PC-9 (cell line): Measurements from ENCODE around the gene ZC3H11A. TPM values are rescaled to one million over a fixed set of nuclear protein-coding genes. Genes with fewer than 3 reads are reported as not detected.

ENCODE experiments used
- BruUV-seq: library from RNA; stranded (reverse); fragments of 400-500 nt; replicated peaks from 2 replicates; lab custom pipeline; 2021; lab: Mats Ljungman, UMichigan
- CTCF ChIA-PET: fragments of 300-600 bp; sonication (Branson Sonifier 250); formaldehyde crosslinking; loops from one replicate; lab custom pipeline; 2022; ENCODE audit warnings: antibody characterized with exemption; lab: Charles Lee
- POLR2A ChIA-PET: fragments of 300-600 bp; sonication (Branson Sonifier 250); formaldehyde crosslinking; loops from one replicate; lab custom pipeline; 2022; ENCODE audit warnings: antibody characterized with exemption; ENCODE audit not compliant: unreplicated experiment; lab: Charles Lee
- DNase-seq, 2 experiments: peaks; one replicate each; pipeline versions ENCODE4 v3.0.0 to v3.0.0-alpha.2; 2015 to 2022; ENCODE audit warnings: mixed read lengths in 1 of 2
- H2AFZ ChIP-seq: fragments of 200-600 bp; sonication (generic); 2 replicates; pipeline ENCODE4 v1.8.1; 2017; ENCODE audit warnings: antibody characterized with exemption
- H3F3A ChIP-seq: fragments of 200-600 bp; sonication (generic); 2 replicates; pipeline ENCODE4 v1.8.1; 2017; ENCODE audit warnings: antibody characterized with exemption, mild to moderate bottlenecking, low read depth; ENCODE audit not compliant: insufficient read depth
- H3K27ac ChIP-seq: fragments of 200-600 bp; sonication (generic); 2 replicates; pipeline ENCODE4 v1.6.1; 2016; ENCODE audit warnings: mixed run types
- H3K27me3 ChIP-seq: fragments of 200-600 bp; sonication (generic); 2 replicates; pipeline ENCODE4 v1.6.1; 2016; ENCODE audit warnings: low read depth, mixed run types; ENCODE audit not compliant: insufficient read depth
- H3K36me3 ChIP-seq: fragments of 200-600 bp; sonication (generic); 2 replicates; pipeline ENCODE4 v1.6.1; 2016; ENCODE audit warnings: low read depth, mixed run types
- H3K4me1 ChIP-seq: fragments of 200-600 bp; sonication (generic); replicated peaks from 2 replicates; pipeline ENCODE4 v1.6.1; 2016; ENCODE audit warnings: mixed run types; ENCODE audit not compliant: insufficient read depth
- H3K4me2 ChIP-seq: fragments of 200-600 bp; sonication (generic); 2 replicates; pipeline ENCODE4 v1.6.1; 2017; ENCODE audit warnings: mixed run types
- H3K4me3 ChIP-seq: fragments of 200-600 bp; sonication (generic); 2 replicates; pipeline ENCODE4 v1.6.1; 2016; ENCODE audit warnings: mixed run types
- H3K79me2 ChIP-seq: fragments of 200-600 bp; sonication (generic); 2 replicates; pipeline ENCODE4 v1.6.1; 2017; ENCODE audit warnings: low read depth, mixed run types
- H3K9me2 ChIP-seq: fragments of 200-600 bp; sonication (generic); 2 replicates; pipeline ENCODE4 v1.8.1; 2017; ENCODE audit warnings: mild to moderate bottlenecking; ENCODE audit not compliant: insufficient read depth
- H3K9me3 ChIP-seq: fragments of 200-600 bp; sonication (generic); 2 replicates; pipeline ENCODE4 v1.8.1; 2016; ENCODE audit warnings: low read depth; ENCODE audit not compliant: insufficient read depth
- H4K20me1 ChIP-seq: fragments of 200-600 bp; sonication (generic); 2 replicates; pipeline ENCODE4 v1.8.1; 2017; ENCODE audit not compliant: insufficient read depth
- EZH2 ChIP-seq: fragments of 200-600 bp; sonication (generic); IDR thresholded peaks from 2 replicates; pipeline ENCODE4 v1.8.0; 2017; ENCODE audit warnings: antibody characterized with exemption, low read depth
- intact Hi-C: fragments of 100-400 bp; cut with micrococcal nuclease; formaldehyde crosslinking; loops from one replicate; pipeline ENCODE4 v1.10.0; 2022; ENCODE audit not compliant: unreplicated experiment
- total RNA-seq: library from RNA; stranded (reverse); gene quantifications from 2 replicates; pipeline ENCODE4 v1.2.3, GENCODE V29; 2021
- TF ChIP-seq, protein P1 (sequence below): fragments of 200-600 bp; sonication (generic); conservative IDR thresholded peaks from 2 replicates; pipeline ENCODE4 v1.6.1; 2017; ENCODE audit warnings: mixed run types, antibody characterized with exemption, mild to moderate bottlenecking, moderate library complexity

The ZC3H11A gene
- total RNA-seq, 1 experiment from 2014 or later = 91.1 TPM

- Histone ChIP-seq H3K27ac (no peak overlapping the region), H2AFZ (no peak overlapping the region), H3K79me2 (no peaks in the 10 kb centered on the region), H3K27me3 (no peaks in the 10 kb centered on the region), H3K4me3 (no peak overlapping the region), H3K4me2 (no peak overlapping the region), H3K4me1 (peaks cover 8% of the 10 kb centered on the region), H3K9me3 (no peaks in the 10 kb centered on the region), H4K20me1 (no peaks in the 10 kb centered on the region), H3K36me3 (no peaks in the 10 kb centered on the region), H3F3A (0 out of 2 replicates have a peak, but pooled peaks cover 4% of the 10 kb centered on the region), H3K9me2 (no peaks in the 10 kb centered on the region)
- intact Hi-C loops = no loop called here
- TF ChIP-seq, protein P1, sequence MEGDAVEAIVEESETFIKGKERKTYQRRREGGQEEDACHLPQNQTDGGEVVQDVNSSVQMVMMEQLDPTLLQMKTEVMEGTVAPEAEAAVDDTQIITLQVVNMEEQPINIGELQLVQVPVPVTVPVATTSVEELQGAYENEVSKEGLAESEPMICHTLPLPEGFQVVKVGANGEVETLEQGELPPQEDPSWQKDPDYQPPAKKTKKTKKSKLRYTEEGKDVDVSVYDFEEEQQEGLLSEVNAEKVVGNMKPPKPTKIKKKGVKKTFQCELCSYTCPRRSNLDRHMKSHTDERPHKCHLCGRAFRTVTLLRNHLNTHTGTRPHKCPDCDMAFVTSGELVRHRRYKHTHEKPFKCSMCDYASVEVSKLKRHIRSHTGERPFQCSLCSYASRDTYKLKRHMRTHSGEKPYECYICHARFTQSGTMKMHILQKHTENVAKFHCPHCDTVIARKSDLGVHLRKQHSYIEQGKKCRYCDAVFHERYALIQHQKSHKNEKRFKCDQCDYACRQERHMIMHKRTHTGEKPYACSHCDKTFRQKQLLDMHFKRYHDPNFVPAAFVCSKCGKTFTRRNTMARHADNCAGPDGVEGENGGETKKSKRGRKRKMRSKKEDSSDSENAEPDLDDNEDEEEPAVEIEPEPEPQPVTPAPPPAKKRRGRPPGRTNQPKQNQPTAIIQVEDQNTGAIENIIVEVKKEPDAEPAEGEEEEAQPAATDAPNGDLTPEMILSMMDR = no peak
- TF ChIP-seq EZH2 = no peak
- no peak for DNase-seq
- no TSS peak for BruUV-seq
- ChIA-PET CTCF (no interaction called here), POLR2A (no interaction called here)
Observed at GRCh38 chr1:203768256-203768655, 27.2 kb upstream of the ZC3H11A start.

DNA sequence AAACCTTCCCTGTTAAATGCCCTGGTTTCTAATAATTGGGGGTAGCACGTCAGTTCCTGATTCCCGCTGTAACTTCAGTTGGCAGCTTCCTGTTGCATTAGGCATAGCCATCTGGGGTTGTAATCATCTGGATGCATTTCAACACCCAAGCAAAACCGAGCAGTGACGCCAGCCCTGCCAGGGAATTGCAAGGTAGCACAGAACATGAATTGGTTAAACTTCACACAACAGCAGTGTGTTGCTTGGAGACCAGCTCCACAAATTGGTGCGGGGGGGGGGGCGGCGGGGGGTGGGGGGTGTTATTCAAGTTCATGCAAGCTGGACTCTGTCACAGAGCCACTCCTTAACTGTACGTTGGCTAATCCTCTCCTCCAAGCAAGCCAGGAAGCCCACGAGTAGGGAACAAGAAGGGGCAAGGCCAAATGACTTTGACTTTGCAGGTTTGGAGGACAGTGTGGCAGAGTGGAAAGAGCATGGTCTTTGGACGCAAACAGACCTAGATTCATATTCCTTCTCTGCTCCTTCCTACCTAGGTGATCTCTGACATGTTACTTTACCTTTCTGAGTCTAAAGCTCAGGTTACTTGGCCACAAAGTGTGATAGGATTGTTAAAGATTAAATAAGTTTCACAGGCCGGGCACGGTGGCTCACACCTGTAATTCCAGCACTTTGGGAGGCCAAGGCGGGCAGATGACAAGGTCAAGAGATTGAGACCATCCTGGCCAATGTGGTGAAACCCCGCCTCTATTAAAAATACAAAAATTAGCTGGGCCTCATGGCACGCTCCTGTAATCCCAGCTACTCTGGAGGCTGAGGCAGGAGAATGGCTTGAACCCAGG lies 25.7 kb upstream of the ZC3H11A start:
- no peak overlapping the region for H3K4me3 ChIP-seq
- no peak for DNase-seq
- no peak overlapping the region for H2AFZ ChIP-seq
- no peaks in the 10 kb centered on the region for H3K9me2 ChIP-seq
- CTCF ChIA-PET = no interaction called here
- H3F3A ChIP-seq = 0 out of 2 replicates have a peak, but pooled peaks cover 4% of the 10 kb centered on the region
- intact Hi-C loops = no loop called here
- no peaks in the 10 kb centered on the region for H3K79me2 ChIP-seq
- POLR2A ChIA-PET = no interaction called here
- H3K4me2 ChIP-seq = no peak overlapping the region
- H3K36me3 ChIP-seq = no peaks in the 10 kb centered on the region
- H4K20me1 ChIP-seq = no peaks in the 10 kb centered on the region
- no TSS peak for BruUV-seq
- peaks cover 8% of the 10 kb centered on the region for H3K4me1 ChIP-seq
- H3K9me3 ChIP-seq = no peaks in the 10 kb centered on the region
- H3K27me3 ChIP-seq = no peaks in the 10 kb centered on the region
- TF ChIP-seq, protein P1 = no peak
- no peak for TF ChIP-seq EZH2
- H3K27ac ChIP-seq = no peak overlapping the region

- H3K9me2 ChIP-seq = no peaks in the 10 kb centered on the region
- no peaks in the 10 kb centered on the region for H3K9me3 ChIP-seq
- no peaks in the 10 kb centered on the region for H3K36me3 ChIP-seq
- CTCF ChIA-PET = no interaction called here
- H4K20me1 ChIP-seq = no peaks in the 10 kb centered on the region
- H3K4me1 ChIP-seq = no peaks in the 10 kb centered on the region
- H3K4me3 ChIP-seq = no peak overlapping the region
- H3K79me2 ChIP-seq = no peaks in the 10 kb centered on the region
- H3K27ac ChIP-seq = no peak overlapping the region
- no peaks in the 10 kb centered on the region for H3F3A ChIP-seq
- no peak overlapping the region for H2AFZ ChIP-seq
- POLR2A ChIA-PET = interaction anchor here (0.6 kb wide), 1 partner anchor 26 kb away, joined by 6 read pairs; no protein-coding TSS in a partner anchor
- intact Hi-C loops = no loop called here
- no TSS peak for BruUV-seq
- H3K27me3 ChIP-seq = no peaks in the 10 kb centered on the region
- H3K4me2 ChIP-seq = no peak overlapping the region
- TF ChIP-seq, protein P1 = no peak
- no peak for TF ChIP-seq EZH2
- DNase-seq = no peak
Observed at GRCh38 chr1:203771901-203772301, 23.5 kb upstream of the ZC3H11A start.
